Esophagus muscularis mucosa (tissue), 4 donors: ENCODE measurements around the gene LRRC39. TPM values are rescaled to one million over a fixed set of nuclear protein-coding genes. Genes with fewer than 3 reads are reported as not detected.

ENCODE experiments used
- DNase-seq: peaks from one replicate; pipeline ENCODE4 v3.0.0-alpha.2; 2017; ENCODE audit errors: extremely low spot score
- H3K27ac ChIP-seq, 4 donors: fragments of 200-600 bp; sonication (generic); replicated peaks in 1 of 4; 1 replicate in 3 of 4; 2 replicates in 1 of 4; pipeline ENCODE4 v1.5.1; 2016 to 2019; ENCODE audit warnings: mild to moderate bottlenecking in 1 of 4
- H3K27me3 ChIP-seq, 4 donors: fragments of 200-600 bp; sonication (generic); one replicate each; pipeline versions ENCODE4 v1.5.1 to v1.6.0; 2016 to 2019
- H3K36me3 ChIP-seq, 4 donors: fragments of 200-600 bp; sonication (generic); one replicate each; pipeline ENCODE4 v1.5.1; 2016 to 2019
- H3K4me1 ChIP-seq, 4 donors: fragments of 200-600 bp; sonication (generic); one replicate each; pipeline ENCODE4 v1.5.1; 2016 to 2019
- H3K4me3 ChIP-seq, 4 donors: fragments of 200-600 bp; sonication (generic); 1 replicate in 2 of 4; 2 replicates in 2 of 4; pipeline ENCODE4 v1.5.1; 2016 to 2019; ENCODE audit warnings: mild to moderate bottlenecking in 4 of 4, moderate library complexity in 1 of 4
- H3K9me3 ChIP-seq, 4 donors: fragments of 200-600 bp; sonication (generic); 1 replicate in 3 of 4; 2 replicates in 1 of 4; pipeline ENCODE4 v1.5.1; 2016 to 2019
- EP300 ChIP-seq: sonication (generic); formaldehyde crosslinking; IDR thresholded peaks from one replicate; pipeline ENCODE4 v1.6.1; 2017; ENCODE audit warnings: antibody characterized with exemption
- POLR2A ChIP-seq: fragments of 450-650 bp; IDR thresholded peaks from one replicate; pipeline ENCODE4 v1.6.1; 2017; ENCODE audit warnings: antibody characterized with exemption, moderate library complexity, mild to moderate bottlenecking, low read depth
- POLR2AphosphoS5 ChIP-seq, 2 donors: sonication (generic); formaldehyde crosslinking; IDR thresholded peaks; one replicate each; pipeline ENCODE4 v1.6.1; 2017; ENCODE audit warnings: antibody characterized with exemption in 2 of 2
- WGBS: methylation state at CpG from one replicate; pipeline ENCODE4 v1.1.5; 2018; 5-methylcytosine and 5-hydroxymethylcytosine counted together
- intact Hi-C: fragments of 100-400 bp; cut with DNase I; formaldehyde crosslinking; loops from one replicate; pipeline ENCODE4 v1.15.1; 2023
- total RNA-seq, 4 donors: library from RNA; depleted of rRNA; stranded (reverse); fragments of >200 nt; gene quantifications; one replicate each; pipeline versions ENCODE4 v1.1.0 to v1.2.1, GENCODE V29; 2016
- TF ChIP-seq, protein P1 (sequence below), 3 experiments: fragments of 200-600 bp in 2 of 3; fragments of 450-650 bp in 1 of 3; sonication (generic) in 2 of 3; IDR thresholded peaks; one replicate each; pipeline ENCODE4 v1.5.1; 2017 to 2019; ENCODE audit warnings: antibody characterized with exemption in 3 of 3, mild to moderate bottlenecking in 2 of 3, moderate library complexity in 1 of 3

The LRRC39 gene
- total RNA-seq, 4 donors from 2014 or later = 0.50 to 0.97 (median 0.85) TPM

DNA sequence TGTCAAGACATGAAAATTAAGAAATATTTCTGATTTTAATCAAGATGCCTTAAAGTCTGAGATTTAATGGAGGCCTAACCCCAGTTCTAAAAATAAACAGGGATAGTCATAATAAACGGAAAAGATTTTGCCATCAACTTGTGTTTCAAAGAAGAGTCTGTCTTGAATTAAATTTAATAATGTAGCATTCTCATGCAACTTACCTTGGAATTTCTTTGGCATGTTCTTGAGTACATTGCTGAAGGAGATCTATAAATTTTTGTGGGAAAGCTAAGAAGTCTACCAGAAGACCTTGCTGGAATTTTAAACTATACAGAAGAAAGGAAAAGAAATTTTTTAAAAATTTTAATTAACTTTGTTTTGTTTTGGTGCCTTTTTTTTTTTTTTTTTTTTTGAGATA is 55.9 kb downstream of the LRRC39 start:
- peaks cover 0 to 40% (median 12%) of the 10 kb centered on the region in 4 donors for H3K36me3 ChIP-seq
- intact Hi-C loops = no loop called here
- no peak overlapping the region for H3K4me3 ChIP-seq
- H3K9me3 ChIP-seq = no peaks in the 10 kb centered on the region
- DNase-seq = no peak
- H3K4me1 ChIP-seq = no peaks in the 10 kb centered on the region
- no peaks in the 10 kb centered on the region for H3K27me3 ChIP-seq
- no peak overlapping the region for H3K27ac ChIP-seq
- WGBS = 64% methylated on average over 1 of the region's 1 CpG
- TF ChIP-seq, protein P1, sequence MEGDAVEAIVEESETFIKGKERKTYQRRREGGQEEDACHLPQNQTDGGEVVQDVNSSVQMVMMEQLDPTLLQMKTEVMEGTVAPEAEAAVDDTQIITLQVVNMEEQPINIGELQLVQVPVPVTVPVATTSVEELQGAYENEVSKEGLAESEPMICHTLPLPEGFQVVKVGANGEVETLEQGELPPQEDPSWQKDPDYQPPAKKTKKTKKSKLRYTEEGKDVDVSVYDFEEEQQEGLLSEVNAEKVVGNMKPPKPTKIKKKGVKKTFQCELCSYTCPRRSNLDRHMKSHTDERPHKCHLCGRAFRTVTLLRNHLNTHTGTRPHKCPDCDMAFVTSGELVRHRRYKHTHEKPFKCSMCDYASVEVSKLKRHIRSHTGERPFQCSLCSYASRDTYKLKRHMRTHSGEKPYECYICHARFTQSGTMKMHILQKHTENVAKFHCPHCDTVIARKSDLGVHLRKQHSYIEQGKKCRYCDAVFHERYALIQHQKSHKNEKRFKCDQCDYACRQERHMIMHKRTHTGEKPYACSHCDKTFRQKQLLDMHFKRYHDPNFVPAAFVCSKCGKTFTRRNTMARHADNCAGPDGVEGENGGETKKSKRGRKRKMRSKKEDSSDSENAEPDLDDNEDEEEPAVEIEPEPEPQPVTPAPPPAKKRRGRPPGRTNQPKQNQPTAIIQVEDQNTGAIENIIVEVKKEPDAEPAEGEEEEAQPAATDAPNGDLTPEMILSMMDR (IDR thresholded peaks at IDR 0.05) = no peak
- TF ChIP-seq EP300 (no peak), POLR2A (no peak), POLR2AphosphoS5 (IDR thresholded peaks at IDR 0.05) (no peak)

GRCh38 chr1:100115524-100115923 is 62.5 kb downstream of the LRRC39 start:
- Histone ChIP-seq H3K27ac (no peak overlapping the region), H3K9me3 (no peaks in the 10 kb centered on the region), H3K4me1 (no peaks in the 10 kb centered on the region), H3K27me3 (no peaks in the 10 kb centered on the region), H3K4me3 (no peak overlapping the region), H3K36me3 (peaks cover 0 to 43% (median 14%) of the 10 kb centered on the region in 4 donors)
- TF ChIP-seq POLR2A (no peak), EP300 (no peak), POLR2AphosphoS5 (IDR thresholded peaks at IDR 0.05) (no peak)
- TF ChIP-seq, protein P1 (IDR thresholded peaks at IDR 0.05) = no peak
- no peak for DNase-seq
- 98% methylated on average over 4 of the region's 4 CpGs for WGBS
- intact Hi-C loops = no loop called here

DNA sequence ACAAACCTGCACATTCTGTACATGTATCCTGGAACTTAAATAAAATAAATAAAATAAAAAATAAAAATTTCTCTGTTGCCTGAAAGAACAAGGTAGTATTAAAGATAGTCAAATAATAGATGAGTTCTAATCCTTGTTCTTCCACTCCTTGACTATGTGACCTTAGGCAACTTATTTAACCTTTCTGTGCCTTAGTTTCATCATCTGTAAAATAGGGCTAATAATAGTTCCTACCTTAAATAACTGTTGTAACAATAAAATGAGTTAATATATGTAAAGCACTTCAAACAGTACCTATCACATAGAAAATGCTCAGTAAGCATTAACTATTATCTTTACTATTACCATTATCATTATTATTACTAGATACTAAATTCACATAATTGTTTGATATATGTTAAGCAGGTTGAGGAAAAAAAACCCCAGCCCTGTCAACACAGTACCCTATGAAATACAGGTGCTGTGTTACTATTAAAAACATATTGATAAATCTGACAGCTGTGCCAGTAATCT is 68.4 kb downstream of the LRRC39 start:
- intact Hi-C loops = no loop called here
- Histone ChIP-seq H3K36me3 (peaks cover 0 to 44% (median 25%) of the 10 kb centered on the region in 4 donors), H3K27ac (no peak overlapping the region), H3K4me1 (no peaks in the 10 kb centered on the region), H3K9me3 (no peaks in the 10 kb centered on the region), H3K4me3 (no peak overlapping the region), H3K27me3 (no peaks in the 10 kb centered on the region)
- TF ChIP-seq POLR2A = no peak
- TF ChIP-seq, protein P1 (IDR thresholded peaks at IDR 0.05) = no peak
- no peak for TF ChIP-seq POLR2AphosphoS5 (IDR thresholded peaks at IDR 0.05)
- no peak for DNase-seq

- Histone ChIP-seq H3K4me3 (no peak overlapping the region), H3K9me3 (no peaks in the 10 kb centered on the region), H3K27ac (no peak overlapping the region), H3K4me1 (no peaks in the 10 kb centered on the region), H3K36me3 (peaks cover 0 to 60% (median 37%) of the 10 kb centered on the region in 4 donors), H3K27me3 (no peaks in the 10 kb centered on the region)
- TF ChIP-seq POLR2AphosphoS5 (IDR thresholded peaks at IDR 0.05) (no peak), EP300 (no peak), POLR2A (no peak)
- TF ChIP-seq, protein P1 (IDR thresholded peaks at IDR 0.05) = no peak
- no peak for DNase-seq
- 88% methylated on average over 4 of the region's 4 CpGs for WGBS
- intact Hi-C loops = no loop called here
These were observed 70.4 kb downstream of the LRRC39 start for GRCh38 chr1:100107696-100108095.

GRCh38 chr1:100101564-100101963 is 76.5 kb downstream of the LRRC39 start:
- WGBS = 90% methylated on average over 2 of the region's 2 CpGs
- Histone ChIP-seq H3K27me3 (no peaks in the 10 kb centered on the region), H3K27ac (no peak overlapping the region), H3K9me3 (no peaks in the 10 kb centered on the region), H3K4me3 (no peak overlapping the region), H3K36me3 (peaks cover 4 to 82% (median 33%) of the 10 kb centered on the region in 4 donors), H3K4me1 (no peaks in the 10 kb centered on the region)
- TF ChIP-seq, protein P1 (IDR thresholded peaks at IDR 0.05) = no peak
- TF ChIP-seq EP300 (no peak), POLR2AphosphoS5 (IDR thresholded peaks at IDR 0.05) (no peak)
- intact Hi-C loops = no loop called here
- no peak for DNase-seq
